Right lobe of liver (tissue), 4 donors: ENCODE results near the gene HSPBP1.

ENCODE experiments used
- CTCF ChIP-seq, 4 donors: fragments of 200-600 bp in 3 of 4; fragments of 450-650 bp in 1 of 4; IDR thresholded peaks; one replicate each; pipeline versions ENCODE4 v1.5.1 to v1.8.0; 2016 to 2022; ENCODE audit warnings: antibody characterized with exemption in 4 of 4, mild to moderate bottlenecking in 2 of 4
- POLR2A ChIP-seq: fragments of 450-650 bp; IDR thresholded peaks from one replicate; pipeline ENCODE4 v1.6.1; 2017; ENCODE audit warnings: antibody characterized with exemption, mild to moderate bottlenecking
- donor health status: DM: no; HTN: no; CAD: no.
- donor health status: DM: no; HTN: no; CAD: no.
- donor health status: DM: no; HTN: yes; CAD: no.

- TF ChIP-seq CTCF (IDR thresholded peaks at IDR 0.05): no peak
- TF ChIP-seq POLR2A: no peak
Observed at GRCh38 chr19:55250262-55251036, 29.5 kb downstream of the HSPBP1 start.
